GM21786 (cell line): ENCODE measurements around the gene SRGAP3.

Source experiments
- ATAC-seq: cut with Tn5 transposase; IDR thresholded peaks from one replicate; pipeline ENCODE4 v1.9.1; 2021; ENCODE audit not compliant: unreplicated experiment

The SRGAP3 gene

GRCh38 chr3:8993331-8993730, 256.1 kb downstream of the SRGAP3 start:
- no peak for ATAC-seq

- ATAC-seq: no peak
Observed at GRCh38 chr3:8992854-8993253, 256.6 kb downstream of the SRGAP3 start.

GRCh38 chr3:8992199-8992598, 257.2 kb downstream of the SRGAP3 start:
- ATAC-seq: no peak

- no peak for ATAC-seq
Observed at GRCh38 chr3:8990266-8991215, 258.9 kb downstream of the SRGAP3 start.

- ATAC-seq: no peak
Observed at GRCh38 chr3:8988791-8989558, 260.5 kb downstream of the SRGAP3 start.

GRCh38 chr3:8988384-8988655, 261.1 kb downstream of the SRGAP3 start:
- no peak for ATAC-seq

DNA sequence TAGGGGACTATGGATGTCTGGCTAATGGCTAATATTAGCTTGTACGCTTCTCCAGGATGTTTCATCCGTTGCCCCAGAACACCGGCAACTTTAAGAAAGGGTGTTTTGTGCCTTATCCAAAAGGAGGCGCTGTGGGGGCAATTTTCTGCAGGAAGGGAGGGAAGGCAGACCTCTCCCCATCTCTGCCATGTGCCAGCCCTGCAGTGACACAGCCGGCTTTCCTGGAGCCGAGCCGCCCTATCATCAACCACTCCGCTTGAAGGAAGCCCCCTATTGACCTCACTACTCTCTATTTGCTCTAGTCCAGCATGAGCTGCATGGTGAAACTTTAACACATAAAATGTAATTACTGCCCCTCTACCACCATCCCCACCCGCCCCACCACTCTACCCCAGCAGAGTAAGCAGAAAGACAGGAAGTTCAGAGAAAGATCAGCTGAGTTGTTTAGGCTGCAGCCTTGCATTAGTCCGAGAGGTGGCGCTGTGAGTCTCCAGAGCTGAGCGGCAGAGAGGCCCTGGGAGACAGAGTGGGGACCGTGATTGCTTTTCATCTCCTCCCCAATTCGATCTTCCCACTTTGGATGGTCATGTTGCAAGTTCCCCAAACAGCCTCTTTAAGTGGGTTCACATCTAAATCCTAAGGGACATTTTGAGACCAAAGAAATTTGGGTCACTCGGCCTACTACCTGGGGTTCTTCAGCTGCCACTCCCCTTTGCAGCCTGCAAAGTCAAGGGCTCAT, 261.6 kb downstream of the SRGAP3 start:
- peak; percentile 92 for ATAC-seq

DNA sequence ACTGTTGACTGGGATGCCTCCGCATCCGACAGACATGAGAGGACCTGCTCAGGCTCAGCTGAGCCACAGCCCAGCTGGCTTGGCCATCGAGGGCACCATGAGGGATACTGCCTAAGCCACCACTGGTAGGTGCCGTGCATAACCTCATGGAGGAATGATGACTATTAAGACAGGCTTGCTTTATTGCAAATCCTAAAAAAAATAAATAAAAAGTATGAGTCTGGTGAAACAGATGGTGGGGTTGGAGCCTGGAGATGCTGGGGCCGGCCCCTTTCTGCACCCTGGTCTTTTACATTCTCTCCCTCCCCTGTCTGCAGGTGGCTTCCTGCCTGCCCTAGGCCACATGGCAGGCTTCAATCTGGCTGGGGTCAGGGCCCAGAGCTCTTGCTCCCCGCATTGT, 262.2 kb downstream of the SRGAP3 start:
- ATAC-seq: no peak

DNA sequence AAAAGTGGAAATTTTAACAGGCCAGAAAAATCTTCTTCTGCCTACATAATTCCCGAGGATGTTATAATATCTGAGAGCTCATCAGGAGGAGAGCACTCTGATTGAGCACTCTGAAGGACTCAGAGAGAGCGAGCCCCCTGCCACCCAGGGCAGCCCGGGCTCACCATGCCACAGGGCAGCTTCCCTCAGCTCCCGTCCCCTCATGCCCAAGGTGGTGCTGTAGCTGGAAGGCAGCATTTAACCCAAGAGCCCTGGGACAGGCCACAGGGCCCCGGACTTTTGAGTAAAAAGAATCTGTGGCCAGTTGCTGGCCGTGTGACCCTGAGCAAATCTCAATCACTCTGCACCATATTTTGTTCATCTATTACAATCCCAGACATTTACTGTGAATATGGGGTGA, 262.7 kb downstream of the SRGAP3 start:
- no peak for ATAC-seq

- ATAC-seq: no peak
Observed at GRCh38 chr3:8985876-8986275, 263.6 kb downstream of the SRGAP3 start.

- ATAC-seq: no peak
Observed at GRCh38 chr3:8985411-8985831, 264.0 kb downstream of the SRGAP3 start.

DNA sequence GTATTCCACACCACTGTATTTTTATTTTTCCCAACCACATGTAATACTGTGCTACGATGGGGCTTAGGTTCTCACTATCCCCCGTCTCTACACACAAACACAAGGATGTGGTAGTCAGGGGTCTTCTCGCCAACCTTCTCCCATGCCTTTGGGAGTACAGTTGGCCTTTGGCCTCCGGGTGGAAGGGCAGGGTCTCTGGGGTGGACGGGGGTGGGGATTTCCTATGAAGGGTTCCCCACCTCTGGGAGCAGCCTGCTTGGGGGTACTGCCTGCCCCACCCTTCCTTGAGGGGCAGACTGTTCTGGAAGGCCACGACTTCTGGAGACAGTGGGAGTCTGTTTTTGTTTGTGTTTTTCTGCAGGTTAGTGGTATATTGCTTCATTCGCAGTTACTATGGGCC, 264.9 kb downstream of the SRGAP3 start:
- ATAC-seq: no peak

DNA sequence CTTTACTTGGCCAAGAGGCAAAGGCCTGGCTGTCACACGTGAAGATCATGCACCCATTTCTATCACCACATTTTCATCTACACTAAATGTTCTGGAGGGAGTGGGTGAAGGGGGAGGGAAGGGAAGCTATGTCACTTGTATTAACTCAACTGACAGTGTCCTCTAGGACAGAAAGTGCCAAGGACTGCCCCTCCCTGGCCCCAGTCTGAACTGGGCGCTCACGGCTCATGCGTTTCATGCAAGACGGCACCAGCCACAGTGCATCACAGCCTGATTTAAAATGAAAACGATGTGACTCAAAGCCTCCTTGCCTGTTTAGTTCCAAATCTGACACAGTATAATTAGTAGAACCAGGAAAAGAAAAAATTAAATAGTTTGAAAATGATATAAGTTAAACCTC, 265.4 kb downstream of the SRGAP3 start:
- no peak for ATAC-seq

DNA sequence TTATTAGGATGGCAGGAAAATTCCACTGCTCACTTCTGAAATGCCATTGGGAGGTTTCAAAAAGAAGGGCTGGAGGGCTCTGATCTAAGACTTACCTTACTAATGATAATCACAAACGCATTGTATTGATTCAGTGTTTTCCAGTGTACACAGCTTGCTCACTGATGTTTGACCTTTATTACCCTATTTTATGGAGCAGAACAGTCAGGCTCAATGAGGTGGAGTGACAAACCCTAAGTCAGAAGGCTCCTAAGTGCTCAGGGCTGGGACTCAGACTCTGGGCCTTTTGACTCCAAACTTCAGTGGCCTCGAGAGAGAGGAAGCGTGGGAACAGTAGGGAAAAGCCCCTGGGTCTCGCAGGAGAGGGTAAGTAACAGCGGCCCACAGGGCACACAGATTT, 265.9 kb downstream of the SRGAP3 start:
- ATAC-seq: no peak

- ATAC-seq: no peak
Observed at GRCh38 chr3:8983026-8983425, 266.4 kb downstream of the SRGAP3 start.

- ATAC-seq: no peak
Observed at GRCh38 chr3:8982509-8982908, 266.9 kb downstream of the SRGAP3 start.

DNA sequence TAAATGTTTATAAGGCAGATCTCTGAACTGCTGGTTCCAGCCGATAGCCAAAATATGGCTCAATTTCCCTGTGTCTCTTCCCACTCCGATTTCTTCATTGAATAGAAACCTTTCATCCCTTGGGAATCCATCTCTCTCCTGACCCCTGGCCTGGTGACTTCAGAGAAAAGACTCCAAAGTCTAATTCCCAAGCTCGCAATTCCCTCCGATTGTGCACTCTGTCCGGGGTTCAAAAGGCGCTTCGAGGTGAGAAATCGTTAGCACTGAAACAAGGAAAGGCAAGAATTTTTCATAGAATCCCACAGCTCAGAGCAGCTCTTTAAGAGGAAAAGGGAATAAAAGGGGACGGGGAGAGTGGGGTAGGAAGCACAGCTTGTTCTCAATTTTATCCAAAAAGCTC, 267.7 kb downstream of the SRGAP3 start:
- no peak for ATAC-seq

DNA sequence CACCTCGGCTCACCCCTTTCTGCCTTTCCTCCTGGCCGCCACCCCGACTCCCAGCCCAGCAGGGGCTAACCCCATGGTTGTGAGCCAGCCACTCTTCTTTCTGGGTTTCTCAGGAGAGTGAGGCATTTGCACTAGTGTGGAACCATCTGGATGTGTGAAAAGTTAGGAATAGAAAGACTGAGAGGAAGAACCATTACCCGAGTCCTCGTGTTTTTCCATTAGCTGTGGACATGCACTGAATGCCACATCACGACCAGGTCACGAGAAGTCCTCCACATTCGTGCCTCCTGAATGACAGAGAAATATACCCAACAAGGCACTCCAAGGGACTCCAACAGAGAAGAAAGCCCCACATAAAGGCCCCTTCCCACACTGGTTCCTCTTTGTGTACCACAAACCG, 268.1 kb downstream of the SRGAP3 start:
- no peak for ATAC-seq

DNA sequence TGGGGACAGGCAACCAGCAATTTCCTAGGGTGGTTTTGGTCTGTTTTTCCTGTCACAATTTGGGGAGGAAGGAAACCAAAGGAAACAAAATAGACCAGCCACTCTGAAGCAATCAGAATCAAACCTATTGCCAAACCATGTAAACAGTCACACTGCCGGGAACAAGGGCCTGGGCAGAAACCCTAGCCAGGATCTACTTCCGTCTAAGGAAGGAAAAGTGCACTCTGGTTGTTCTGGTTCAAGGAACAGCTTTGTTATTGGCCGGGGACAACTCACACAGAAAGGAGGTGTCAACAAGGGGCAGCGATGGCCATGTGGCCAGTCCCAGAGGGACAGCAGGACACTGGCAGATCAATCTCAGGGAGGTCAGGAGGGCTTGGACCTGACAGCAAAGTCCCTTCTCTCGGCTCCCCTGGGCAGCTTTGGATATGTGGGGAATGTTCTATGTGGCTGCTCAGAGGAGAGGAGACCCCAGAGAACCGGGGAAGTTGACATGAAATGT, 268.6 kb downstream of the SRGAP3 start:
- no peak for ATAC-seq

DNA sequence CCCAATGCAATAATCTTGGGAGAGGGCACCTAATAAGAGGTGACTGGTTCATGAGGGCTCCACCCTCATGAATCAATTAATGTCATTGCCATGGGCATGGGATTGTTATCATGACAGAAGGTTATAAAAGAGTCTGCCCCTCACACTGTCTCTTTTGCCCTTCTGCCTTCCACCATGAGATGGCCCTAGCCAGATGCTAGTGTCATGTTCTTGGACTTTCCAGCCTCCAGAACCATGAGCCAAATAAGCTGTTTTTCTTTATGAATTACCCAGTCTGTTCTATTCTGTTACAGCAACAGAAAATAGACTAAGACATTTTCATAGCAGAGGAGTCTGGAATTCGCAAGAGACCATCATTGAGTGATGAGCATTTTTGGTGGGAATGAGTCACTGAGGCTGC, 270.2 kb downstream of the SRGAP3 start:
- no peak for ATAC-seq

GRCh38 chr3:8978551-8978950, 270.9 kb downstream of the SRGAP3 start:
- no peak for ATAC-seq
